ENCODE data around the gene MAGEA4.
"Not testable (repeated sequence)": the region's sequence is repeated elsewhere in the genome, so short reads cannot be mapped to it uniquely, and the experiment has no call there.

The MAGEA4 gene

DNA sequence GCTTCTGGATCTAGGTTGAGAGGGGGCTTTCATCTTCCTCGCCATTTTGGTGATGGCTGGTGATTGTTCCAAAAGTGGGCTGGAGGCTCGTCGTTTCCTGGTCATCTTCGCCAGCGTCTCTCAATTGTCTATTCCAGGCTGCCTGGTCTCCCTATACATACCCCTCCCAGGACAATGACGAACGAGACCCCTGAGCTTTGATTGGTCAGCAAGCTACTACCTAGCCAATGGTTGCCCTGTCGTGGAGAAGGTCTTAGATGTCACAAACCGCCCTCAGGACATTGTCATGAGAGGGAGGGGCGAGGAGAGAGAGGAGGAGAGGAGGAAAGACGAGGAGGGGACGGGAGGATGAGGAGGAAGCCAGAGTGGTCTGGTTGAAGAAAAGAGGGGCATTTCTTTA is 7.7 kb upstream of the MAGEA4 start:
- H4K20me1 ChIP-seq (ENCODE audit: insufficient read depth, low read length) = no peaks in the 10 kb centered on the region
- H3K4me1 ChIP-seq (ENCODE audit: insufficient read depth, low read length) = no peaks in the 10 kb centered on the region
- H3K4me2 ChIP-seq (ENCODE audit: insufficient read depth, low read length) = no peak overlapping the region
- no peak overlapping the region for H3K27ac ChIP-seq (ENCODE audit: low read length)
- no peak overlapping the region for H3K9ac ChIP-seq (ENCODE audit: low read depth, low read length)
- no peaks in the 10 kb centered on the region for H3K27me3 ChIP-seq (ENCODE audit: insufficient read depth, low read length, poor library complexity)
- H3K36me3 ChIP-seq (ENCODE audit: insufficient read depth, low read length) = no peaks in the 10 kb centered on the region
- H3K79me2 ChIP-seq (ENCODE audit: insufficient read depth, low read length) = no peaks in the 10 kb centered on the region
- TF ChIP-seq, protein P1, sequence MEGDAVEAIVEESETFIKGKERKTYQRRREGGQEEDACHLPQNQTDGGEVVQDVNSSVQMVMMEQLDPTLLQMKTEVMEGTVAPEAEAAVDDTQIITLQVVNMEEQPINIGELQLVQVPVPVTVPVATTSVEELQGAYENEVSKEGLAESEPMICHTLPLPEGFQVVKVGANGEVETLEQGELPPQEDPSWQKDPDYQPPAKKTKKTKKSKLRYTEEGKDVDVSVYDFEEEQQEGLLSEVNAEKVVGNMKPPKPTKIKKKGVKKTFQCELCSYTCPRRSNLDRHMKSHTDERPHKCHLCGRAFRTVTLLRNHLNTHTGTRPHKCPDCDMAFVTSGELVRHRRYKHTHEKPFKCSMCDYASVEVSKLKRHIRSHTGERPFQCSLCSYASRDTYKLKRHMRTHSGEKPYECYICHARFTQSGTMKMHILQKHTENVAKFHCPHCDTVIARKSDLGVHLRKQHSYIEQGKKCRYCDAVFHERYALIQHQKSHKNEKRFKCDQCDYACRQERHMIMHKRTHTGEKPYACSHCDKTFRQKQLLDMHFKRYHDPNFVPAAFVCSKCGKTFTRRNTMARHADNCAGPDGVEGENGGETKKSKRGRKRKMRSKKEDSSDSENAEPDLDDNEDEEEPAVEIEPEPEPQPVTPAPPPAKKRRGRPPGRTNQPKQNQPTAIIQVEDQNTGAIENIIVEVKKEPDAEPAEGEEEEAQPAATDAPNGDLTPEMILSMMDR (IDR thresholded peaks at IDR 0.05; ENCODE audit: borderline replicate concordance, extremely low read depth, low read length, poor library complexity, severe bottlenecking) = no peak
- TF ChIP-seq EZH2 (IDR thresholded peaks at IDR 0.05; ENCODE audit: borderline replicate concordance, low read depth, low read length, severe bottlenecking) = no peak
- DNase-seq = no peak
- no peak for ATAC-seq (ENCODE audit: insufficient read depth, low read depth)
- H3K9me3 ChIP-seq (ENCODE audit: insufficient read depth, low read length, severe bottlenecking) = no peaks in the 10 kb centered on the region
- H3K4me3 ChIP-seq (ENCODE audit: low read depth in 1 of 2, low read length in 2 of 2) = no peak overlapping the region
- H2AFZ ChIP-seq (ENCODE audit: low read depth, low read length) = no peak overlapping the region

DNA sequence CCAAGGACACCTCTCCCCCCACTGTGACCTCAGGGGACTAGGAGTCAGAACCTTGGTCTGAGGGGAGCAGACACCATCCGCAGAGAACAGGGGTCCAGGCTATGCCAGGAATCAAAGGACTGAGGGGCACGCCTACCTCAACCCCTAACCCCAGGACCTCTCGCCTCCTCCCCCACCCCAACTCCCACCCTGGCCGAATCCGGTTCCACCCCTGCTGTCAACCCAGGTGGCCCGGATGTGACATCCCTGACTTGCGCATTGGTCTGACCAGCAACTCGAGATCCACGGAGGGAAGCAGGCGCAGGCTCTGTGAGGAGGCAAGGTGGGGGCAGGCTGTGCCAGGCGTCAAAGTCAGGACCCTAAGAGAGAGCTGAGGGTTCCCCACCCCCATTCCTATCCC is 468 bp upstream of the MAGEA4 start:
- no peaks in the 10 kb centered on the region for H3K27me3 ChIP-seq (ENCODE audit: insufficient read depth, low read length, poor library complexity)
- no peaks in the 10 kb centered on the region for H3K36me3 ChIP-seq (ENCODE audit: insufficient read depth, low read length)
- DNase-seq (no peak), ATAC-seq (ENCODE audit: insufficient read depth, low read depth) (no peak)
- H3K4me1 ChIP-seq (ENCODE audit: insufficient read depth, low read length) = no peaks in the 10 kb centered on the region
- no peaks in the 10 kb centered on the region for H3K79me2 ChIP-seq (ENCODE audit: insufficient read depth, low read length)
- H3K9me3 ChIP-seq (ENCODE audit: insufficient read depth, low read length, severe bottlenecking) = no peaks in the 10 kb centered on the region
- no peak overlapping the region for H3K9ac ChIP-seq (ENCODE audit: low read depth, low read length)
- no peaks in the 10 kb centered on the region for H4K20me1 ChIP-seq (ENCODE audit: insufficient read depth, low read length)
- no peak for TF ChIP-seq EZH2 (IDR thresholded peaks at IDR 0.05; ENCODE audit: borderline replicate concordance, low read depth, low read length, severe bottlenecking)
- TF ChIP-seq, protein P1 (IDR thresholded peaks at IDR 0.05; ENCODE audit: borderline replicate concordance, extremely low read depth, low read length, poor library complexity, severe bottlenecking) = no peak
- H3K4me3 ChIP-seq (ENCODE audit: low read depth in 1 of 2, low read length in 2 of 2) = no peak overlapping the region
- no peak overlapping the region for H3K4me2 ChIP-seq (ENCODE audit: insufficient read depth, low read length)
- no peak overlapping the region for H2AFZ ChIP-seq (ENCODE audit: low read depth, low read length)
- H3K27ac ChIP-seq (ENCODE audit: low read length) = no peak overlapping the region

DNA sequence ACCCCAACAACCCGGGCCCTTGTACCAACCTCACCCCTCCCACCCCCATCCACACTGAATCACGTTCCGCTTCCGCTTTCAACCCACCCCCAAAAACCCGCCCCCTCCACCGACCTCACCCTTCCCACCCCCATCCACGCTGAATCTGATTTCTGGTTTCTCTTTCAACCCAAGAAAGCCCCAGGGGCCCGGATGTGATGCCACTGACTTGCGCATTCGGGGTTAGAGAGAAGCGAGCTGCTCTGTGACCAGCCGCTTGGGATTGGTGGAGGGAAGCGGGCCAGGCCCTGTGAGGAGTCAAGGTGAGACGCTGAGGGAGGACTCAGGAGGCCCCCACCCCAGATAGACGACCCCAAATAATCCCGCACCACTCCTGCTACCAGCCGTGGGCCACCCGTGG is 6.0 kb downstream of the MAGEA4 start:
- not testable (repeated sequence) for H3K9me3 ChIP-seq (ENCODE audit: insufficient read depth, low read length, severe bottlenecking); H3K27me3 ChIP-seq (ENCODE audit: insufficient read depth, low read length, poor library complexity); H3K9ac ChIP-seq (ENCODE audit: low read depth, low read length); H3K4me2 ChIP-seq (ENCODE audit: insufficient read depth, low read length); DNase-seq; H4K20me1 ChIP-seq (ENCODE audit: insufficient read depth, low read length); H3K36me3 ChIP-seq (ENCODE audit: insufficient read depth, low read length); H3K4me1 ChIP-seq (ENCODE audit: insufficient read depth, low read length); H3K79me2 ChIP-seq (ENCODE audit: insufficient read depth, low read length); H2AFZ ChIP-seq (ENCODE audit: low read depth, low read length); H3K27ac ChIP-seq (ENCODE audit: low read length); ATAC-seq (ENCODE audit: insufficient read depth, low read depth); H3K4me3 ChIP-seq (ENCODE audit: low read depth in 1 of 2, low read length in 2 of 2)

DNA sequence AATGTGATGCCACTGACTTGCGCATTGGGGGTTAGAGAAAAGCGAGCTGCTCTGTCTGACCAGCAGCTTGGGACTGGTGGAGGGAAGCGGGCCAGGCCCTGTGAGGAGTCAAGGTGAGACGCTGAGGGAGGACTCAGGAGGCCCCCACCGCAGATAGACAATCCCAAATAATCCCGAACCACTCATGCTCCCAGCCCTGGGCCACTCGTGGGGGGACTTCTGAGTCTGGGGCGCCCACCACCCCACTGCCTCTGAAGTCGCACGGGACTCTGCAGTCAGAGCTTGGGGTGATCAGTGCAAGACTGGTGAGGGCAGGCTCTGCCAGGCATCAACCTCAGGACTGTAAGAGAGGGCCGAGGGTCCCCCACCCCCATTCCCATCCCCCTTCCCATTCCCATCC is 6.9 kb downstream of the MAGEA4 start:
- Histone ChIP-seq H2AFZ (ENCODE audit: low read depth, low read length) (no peak overlapping the region), H3K9me3 (ENCODE audit: insufficient read depth, low read length, severe bottlenecking) (no peaks in the 10 kb centered on the region), H3K79me2 (ENCODE audit: insufficient read depth, low read length) (no peaks in the 10 kb centered on the region), H3K4me2 (ENCODE audit: insufficient read depth, low read length) (no peak overlapping the region), H3K4me3 (ENCODE audit: low read depth in 1 of 2, low read length in 2 of 2) (no peak overlapping the region), H3K4me1 (ENCODE audit: insufficient read depth, low read length) (no peaks in the 10 kb centered on the region), H3K27ac (ENCODE audit: low read length) (no peak overlapping the region), H3K27me3 (ENCODE audit: insufficient read depth, low read length, poor library complexity) (no peaks in the 10 kb centered on the region), H3K36me3 (ENCODE audit: insufficient read depth, low read length) (no peaks in the 10 kb centered on the region), H4K20me1 (ENCODE audit: insufficient read depth, low read length) (no peaks in the 10 kb centered on the region), H3K9ac (ENCODE audit: low read depth, low read length) (no peak overlapping the region)
- DNase-seq = no peak
- no peak for TF ChIP-seq EZH2 (IDR thresholded peaks at IDR 0.05; ENCODE audit: borderline replicate concordance, low read depth, low read length, severe bottlenecking)
- TF ChIP-seq, protein P1 (IDR thresholded peaks at IDR 0.05; ENCODE audit: borderline replicate concordance, extremely low read depth, low read length, poor library complexity, severe bottlenecking) = no peak
- no peak for ATAC-seq (ENCODE audit: insufficient read depth, low read depth)

Data from DND-41 (cell line).